PC-9 (cell line): ENCODE measurements around the gene AFF4.

Experiments used
- EZH2 ChIP-seq: fragments of 200-600 bp; sonication (generic); IDR thresholded peaks from 2 replicates; pipeline ENCODE4 v1.8.0; 2017; ENCODE audit warnings: antibody characterized with exemption, low read depth
- TF ChIP-seq, protein P1 (sequence below): fragments of 200-600 bp; sonication (generic); conservative IDR thresholded peaks from 2 replicates; pipeline ENCODE4 v1.6.1; 2017; ENCODE audit warnings: mixed run types, antibody characterized with exemption, mild to moderate bottlenecking, moderate library complexity

DNA sequence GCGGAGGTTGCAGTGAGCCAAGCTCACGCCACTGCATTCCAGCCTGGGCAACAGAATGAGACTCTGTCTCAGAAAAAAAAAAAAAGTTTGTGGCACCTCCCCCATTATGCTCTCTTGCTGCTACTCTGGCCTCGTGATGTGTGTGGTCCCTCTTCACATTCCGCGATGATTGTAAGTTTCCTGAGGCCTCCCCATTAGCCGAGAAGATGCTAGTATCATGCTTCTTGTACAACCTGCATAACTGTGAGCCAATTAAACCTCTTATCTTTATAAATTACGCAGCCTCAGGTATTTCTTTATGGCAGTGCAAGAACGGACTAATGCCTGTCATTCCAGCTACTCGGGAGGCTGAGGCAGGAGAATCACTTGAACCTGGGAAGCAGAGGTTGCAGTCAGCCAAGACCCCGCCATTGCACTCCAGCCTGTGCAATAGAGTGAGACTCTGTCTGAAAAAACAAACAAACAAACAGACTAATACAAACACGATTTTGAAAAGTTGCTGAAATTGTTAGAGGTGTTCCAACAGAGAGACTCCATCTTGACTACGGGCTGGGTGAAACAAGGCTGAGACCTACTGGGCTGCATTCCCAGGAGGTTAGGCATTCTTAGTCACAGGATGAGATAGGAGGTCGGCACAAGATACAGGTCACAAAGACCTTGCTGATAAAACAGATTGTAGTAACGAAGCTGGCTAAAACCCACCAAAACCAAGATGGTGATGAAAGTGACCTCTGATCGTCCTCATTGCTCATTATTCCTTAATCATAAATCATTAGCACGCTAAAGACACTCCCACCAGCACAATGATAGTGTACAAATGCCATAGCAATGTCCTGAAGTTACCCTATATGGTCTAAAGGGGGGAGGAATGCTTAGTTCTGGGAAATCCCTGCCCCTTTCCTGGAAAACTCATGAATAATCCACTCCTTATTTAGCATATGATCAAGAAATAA, 8.3 kb upstream of the AFF4 start:
- TF ChIP-seq, protein P1, sequence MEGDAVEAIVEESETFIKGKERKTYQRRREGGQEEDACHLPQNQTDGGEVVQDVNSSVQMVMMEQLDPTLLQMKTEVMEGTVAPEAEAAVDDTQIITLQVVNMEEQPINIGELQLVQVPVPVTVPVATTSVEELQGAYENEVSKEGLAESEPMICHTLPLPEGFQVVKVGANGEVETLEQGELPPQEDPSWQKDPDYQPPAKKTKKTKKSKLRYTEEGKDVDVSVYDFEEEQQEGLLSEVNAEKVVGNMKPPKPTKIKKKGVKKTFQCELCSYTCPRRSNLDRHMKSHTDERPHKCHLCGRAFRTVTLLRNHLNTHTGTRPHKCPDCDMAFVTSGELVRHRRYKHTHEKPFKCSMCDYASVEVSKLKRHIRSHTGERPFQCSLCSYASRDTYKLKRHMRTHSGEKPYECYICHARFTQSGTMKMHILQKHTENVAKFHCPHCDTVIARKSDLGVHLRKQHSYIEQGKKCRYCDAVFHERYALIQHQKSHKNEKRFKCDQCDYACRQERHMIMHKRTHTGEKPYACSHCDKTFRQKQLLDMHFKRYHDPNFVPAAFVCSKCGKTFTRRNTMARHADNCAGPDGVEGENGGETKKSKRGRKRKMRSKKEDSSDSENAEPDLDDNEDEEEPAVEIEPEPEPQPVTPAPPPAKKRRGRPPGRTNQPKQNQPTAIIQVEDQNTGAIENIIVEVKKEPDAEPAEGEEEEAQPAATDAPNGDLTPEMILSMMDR = no peak
- no peak for TF ChIP-seq EZH2
